ENCODE results near the gene PATL1. TPM values are rescaled to one million over a fixed set of nuclear protein-coding genes. Genes with fewer than 3 reads are reported as not detected.
"Not testable (repeated sequence)": the region's sequence is repeated elsewhere in the genome, so short reads cannot be mapped to it uniquely, and the experiment has no call there.

PATL1 gene, protein sequence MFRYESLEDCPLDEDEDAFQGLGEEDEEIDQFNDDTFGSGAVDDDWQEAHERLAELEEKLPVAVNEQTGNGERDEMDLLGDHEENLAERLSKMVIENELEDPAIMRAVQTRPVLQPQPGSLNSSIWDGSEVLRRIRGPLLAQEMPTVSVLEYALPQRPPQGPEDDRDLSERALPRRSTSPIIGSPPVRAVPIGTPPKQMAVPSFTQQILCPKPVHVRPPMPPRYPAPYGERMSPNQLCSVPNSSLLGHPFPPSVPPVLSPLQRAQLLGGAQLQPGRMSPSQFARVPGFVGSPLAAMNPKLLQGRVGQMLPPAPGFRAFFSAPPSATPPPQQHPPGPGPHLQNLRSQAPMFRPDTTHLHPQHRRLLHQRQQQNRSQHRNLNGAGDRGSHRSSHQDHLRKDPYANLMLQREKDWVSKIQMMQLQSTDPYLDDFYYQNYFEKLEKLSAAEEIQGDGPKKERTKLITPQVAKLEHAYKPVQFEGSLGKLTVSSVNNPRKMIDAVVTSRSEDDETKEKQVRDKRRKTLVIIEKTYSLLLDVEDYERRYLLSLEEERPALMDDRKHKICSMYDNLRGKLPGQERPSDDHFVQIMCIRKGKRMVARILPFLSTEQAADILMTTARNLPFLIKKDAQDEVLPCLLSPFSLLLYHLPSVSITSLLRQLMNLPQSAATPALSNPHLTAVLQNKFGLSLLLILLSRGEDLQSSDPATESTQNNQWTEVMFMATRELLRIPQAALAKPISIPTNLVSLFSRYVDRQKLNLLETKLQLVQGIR
- 38.7 TPM for total RNA-seq

DNA sequence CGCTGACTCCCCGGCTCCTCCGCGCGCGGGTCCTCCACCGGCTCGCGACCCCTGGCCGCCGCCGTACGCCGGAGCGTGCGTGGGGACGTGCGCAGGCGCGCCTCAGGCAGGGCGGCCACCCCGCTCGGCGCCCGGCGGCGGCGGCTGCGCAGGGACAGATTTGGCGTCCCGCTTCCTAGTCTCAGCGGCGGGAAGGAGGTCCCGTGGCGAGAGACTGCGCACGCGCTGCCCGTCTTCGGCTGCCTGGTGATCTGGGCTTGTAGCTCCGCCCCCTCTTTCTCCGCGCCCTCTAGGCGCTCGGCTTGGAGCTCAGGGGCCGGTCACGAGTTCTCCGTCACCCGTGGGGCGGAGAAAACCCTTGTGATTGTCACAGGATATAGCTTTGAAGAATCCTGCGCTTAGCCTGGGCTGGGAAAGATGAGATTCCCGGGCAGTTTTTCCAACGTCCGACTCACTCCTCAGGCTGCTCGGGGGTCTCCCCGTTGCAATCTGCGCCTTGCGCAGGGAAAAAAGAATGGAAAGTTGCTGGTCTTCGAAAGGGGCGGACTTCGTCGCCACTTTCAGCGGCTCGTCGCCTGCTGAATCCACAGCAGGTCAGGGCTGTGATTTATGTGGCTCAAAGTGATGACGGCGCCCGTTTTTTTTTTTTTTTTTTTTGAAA lies at the start of gene PATL1:
PATL1 (minus strand) TSS at position 88 of the 661 bp plus-strand sequence. CDS start 142 bp downstream, outside the sequence.
- no peaks in the 10 kb centered on the region for H3K27me3 ChIP-seq (ENCODE audit: insufficient read depth, low read length)
- no peaks in the 10 kb centered on the region for H3K9me3 ChIP-seq (ENCODE audit: low read depth, low read length)
- peaks cover 27% of the 10 kb centered on the region for H3K4me1 ChIP-seq (ENCODE audit: insufficient read depth, low read length)
- H3K4me3 ChIP-seq (ENCODE audit: low read length): peak within 1 kb of the TSS; percentile 68

DNA sequence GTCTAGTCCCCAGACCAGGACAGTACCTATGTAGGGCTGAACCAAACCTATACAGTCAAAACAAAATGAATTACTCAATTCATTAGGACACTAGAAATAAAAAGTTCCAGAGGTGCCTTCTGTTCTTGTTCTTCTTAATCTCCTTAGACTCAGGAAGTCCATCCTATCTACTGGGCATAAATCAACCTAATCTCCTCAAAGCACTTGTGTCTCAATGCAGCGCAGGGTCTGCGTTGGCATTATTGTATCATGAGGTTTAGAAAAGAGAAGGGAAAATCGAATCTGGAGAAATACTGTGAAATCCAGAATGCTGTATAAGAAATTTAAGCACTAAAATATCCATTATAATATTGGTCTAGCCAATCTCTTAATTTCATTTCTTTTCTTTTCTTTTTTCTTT lies 47.2 kb upstream of the PATL1 start:
- H3K4me1 ChIP-seq (ENCODE audit: insufficient read depth, low read length): no peaks in the 10 kb centered on the region
- H3K9me3 ChIP-seq (ENCODE audit: low read depth, low read length): no peaks in the 10 kb centered on the region
- no peaks in the 10 kb centered on the region for H3K27me3 ChIP-seq (ENCODE audit: insufficient read depth, low read length)
- no peak overlapping the region for H3K4me3 ChIP-seq (ENCODE audit: low read length)

DNA sequence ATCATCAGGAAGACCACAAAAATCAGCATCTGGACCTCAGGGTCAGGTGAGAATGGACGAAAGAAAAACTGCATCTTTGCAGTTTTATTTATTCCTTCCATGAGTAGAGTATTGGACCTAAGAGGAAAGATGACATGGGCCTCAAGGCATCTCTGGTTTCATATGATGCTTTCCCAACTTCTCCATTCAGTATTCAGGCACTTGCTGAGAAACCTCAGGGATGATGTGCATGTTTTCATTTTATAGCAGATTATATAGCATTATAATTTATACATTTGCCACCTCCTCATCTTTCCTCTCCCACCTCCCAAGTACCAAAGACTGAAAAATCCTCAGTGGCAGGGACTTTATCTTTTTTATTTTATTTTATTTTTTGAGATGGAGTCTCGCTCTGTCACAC lies 44.9 kb upstream of the PATL1 start, which contains the start of gene OR10V1:
OR10V1 (minus strand) TSS at position 101 of the 400 bp plus-strand sequence; CDS start at position 101, 0 bp downstream.
- Histone ChIP-seq H3K4me3 (ENCODE audit: low read length) (no peak within 1 kb of the TSS), H3K27me3 (ENCODE audit: insufficient read depth, low read length) (no peaks in the 10 kb centered on the region)

DNA sequence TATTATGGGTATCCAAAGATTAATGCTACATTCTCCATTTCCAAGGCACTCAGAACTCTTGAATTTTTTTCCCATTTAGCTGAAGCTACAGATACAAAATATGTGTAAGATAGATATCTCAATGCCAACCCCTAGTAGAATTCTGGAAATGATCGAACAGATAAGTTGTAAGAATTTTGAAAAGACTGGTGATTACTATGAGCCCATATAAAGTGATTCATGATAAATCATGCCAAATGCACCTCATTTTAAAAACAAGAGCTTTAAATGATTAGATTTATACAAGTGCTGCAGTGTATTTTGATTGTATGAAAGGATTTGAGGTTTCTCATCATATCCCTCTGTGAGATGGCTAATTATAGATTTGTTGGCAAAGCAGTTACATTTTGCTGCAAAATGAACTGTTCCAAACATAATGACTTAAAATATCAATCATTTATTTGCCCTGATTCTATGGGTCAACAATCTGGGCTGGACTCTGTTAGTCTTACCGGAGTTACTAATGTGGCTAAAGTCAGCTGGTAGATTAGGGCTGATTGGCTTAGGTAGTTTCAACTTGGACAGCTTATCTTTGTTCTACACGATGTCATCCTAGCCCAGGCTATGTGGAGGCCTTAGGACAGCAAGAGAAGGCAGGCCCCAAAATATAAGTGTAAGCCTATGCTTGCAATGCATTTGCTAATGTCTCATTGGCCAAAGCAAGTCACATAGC lies 41.5 kb upstream of the PATL1 start:
- no peaks in the 10 kb centered on the region for H3K27me3 ChIP-seq (ENCODE audit: insufficient read depth, low read length)
- H3K4me3 ChIP-seq (ENCODE audit: low read length): no peak overlapping the region
- H3K9me3 ChIP-seq (ENCODE audit: low read depth, low read length): no peaks in the 10 kb centered on the region
- no peaks in the 10 kb centered on the region for H3K4me1 ChIP-seq (ENCODE audit: insufficient read depth, low read length)

More for the DNA sequence above, 44.9 kb upstream of the PATL1 start, which contains the start of gene OR10V1:
- no peaks in the 10 kb centered on the region for H3K9me3 ChIP-seq (ENCODE audit: low read depth, low read length)
- no peaks in the 10 kb centered on the region for H3K4me1 ChIP-seq (ENCODE audit: insufficient read depth, low read length)

DNA sequence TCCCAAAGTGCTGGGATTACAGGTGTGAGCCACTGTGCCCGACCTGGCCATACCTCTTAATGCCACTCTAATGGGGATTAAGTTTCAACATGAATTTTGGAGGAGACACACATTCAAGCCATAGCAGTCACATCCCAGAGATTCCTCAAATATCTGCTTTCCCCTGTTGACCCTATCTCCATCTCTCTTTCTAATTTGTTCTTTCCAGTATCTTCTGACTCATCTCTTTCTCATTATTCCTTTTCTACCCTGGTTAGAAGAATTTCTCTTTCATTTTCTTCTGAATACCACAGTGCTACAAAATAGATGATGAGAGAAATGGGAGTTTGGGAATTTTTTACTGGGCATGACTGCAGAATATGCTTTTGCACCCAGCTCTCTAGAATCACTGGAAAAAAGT lies 39.7 kb upstream of the PATL1 start:
- H3K4me1 ChIP-seq (ENCODE audit: insufficient read depth, low read length): no peaks in the 10 kb centered on the region

DNA sequence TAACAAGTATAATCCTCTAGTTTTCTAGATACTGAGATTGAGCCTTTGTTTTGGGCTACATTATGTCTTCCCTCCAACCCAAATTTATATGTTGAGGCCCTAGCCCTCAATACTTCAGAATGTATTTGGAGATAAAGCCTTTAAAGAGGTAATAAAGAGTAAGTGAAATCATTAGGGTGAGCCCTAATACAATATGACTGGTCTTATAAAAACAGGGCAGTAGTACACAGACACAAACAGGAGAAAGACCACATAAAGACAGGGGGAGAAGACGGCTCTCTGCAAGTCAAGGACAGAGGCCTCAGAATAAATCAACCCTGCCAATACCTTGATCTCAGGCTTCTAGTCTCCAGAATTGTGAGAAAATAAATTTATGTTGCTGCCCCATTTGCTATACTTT lies 38.5 kb upstream of the PATL1 start:
- H3K9me3 ChIP-seq (ENCODE audit: low read depth, low read length): no peaks in the 10 kb centered on the region
- H3K4me1 ChIP-seq (ENCODE audit: insufficient read depth, low read length): no peaks in the 10 kb centered on the region
- no peak overlapping the region for H3K4me3 ChIP-seq (ENCODE audit: low read length)
- H3K27me3 ChIP-seq (ENCODE audit: insufficient read depth, low read length): no peaks in the 10 kb centered on the region

More for the DNA sequence above, 39.7 kb upstream of the PATL1 start:
- Histone ChIP-seq H3K27me3 (ENCODE audit: insufficient read depth, low read length) (no peaks in the 10 kb centered on the region), H3K4me3 (ENCODE audit: low read length) (no peak overlapping the region), H3K9me3 (ENCODE audit: low read depth, low read length) (no peaks in the 10 kb centered on the region)

DNA sequence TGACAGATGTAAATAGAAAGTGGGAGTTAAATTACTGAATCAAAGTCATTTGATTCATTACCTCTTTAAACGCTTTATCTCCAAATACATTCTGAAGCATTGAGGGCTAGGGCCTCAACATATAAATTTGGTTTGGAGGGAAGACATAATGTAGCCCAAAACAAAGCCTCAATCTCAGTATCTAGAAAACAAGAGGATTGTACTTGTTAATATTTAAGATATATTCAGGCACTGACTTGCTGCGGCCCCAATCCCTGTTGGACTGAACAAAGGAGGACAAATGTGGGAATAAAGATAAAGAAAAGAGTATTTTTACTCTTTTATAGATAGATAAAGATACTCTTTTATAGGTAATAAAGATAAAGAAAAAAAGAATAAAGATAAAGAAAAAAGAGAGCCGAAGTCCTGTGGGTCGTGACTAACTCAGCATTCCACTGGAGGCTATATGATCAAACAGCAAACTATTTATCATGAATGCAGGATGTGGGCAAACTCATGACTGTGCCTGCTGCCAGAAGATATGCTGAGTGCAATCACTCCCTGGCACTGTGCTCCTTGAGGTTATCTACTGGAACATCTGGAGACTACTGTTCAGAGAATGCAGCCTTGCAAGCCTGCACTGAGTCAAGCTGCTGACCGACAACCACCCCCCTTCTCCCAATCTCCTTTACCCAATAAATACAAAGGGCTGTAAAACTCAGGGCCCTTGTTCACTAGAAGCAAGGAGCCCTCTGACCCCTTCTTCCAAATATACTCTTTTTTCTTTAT lies 37.9 kb upstream of the PATL1 start:
- Histone ChIP-seq H3K4me3 (ENCODE audit: low read length) (no peak overlapping the region), H3K4me1 (ENCODE audit: insufficient read depth, low read length) (no peaks in the 10 kb centered on the region), H3K27me3 (ENCODE audit: insufficient read depth, low read length) (no peaks in the 10 kb centered on the region), H3K9me3 (ENCODE audit: low read depth, low read length) (no peaks in the 10 kb centered on the region)

DNA sequence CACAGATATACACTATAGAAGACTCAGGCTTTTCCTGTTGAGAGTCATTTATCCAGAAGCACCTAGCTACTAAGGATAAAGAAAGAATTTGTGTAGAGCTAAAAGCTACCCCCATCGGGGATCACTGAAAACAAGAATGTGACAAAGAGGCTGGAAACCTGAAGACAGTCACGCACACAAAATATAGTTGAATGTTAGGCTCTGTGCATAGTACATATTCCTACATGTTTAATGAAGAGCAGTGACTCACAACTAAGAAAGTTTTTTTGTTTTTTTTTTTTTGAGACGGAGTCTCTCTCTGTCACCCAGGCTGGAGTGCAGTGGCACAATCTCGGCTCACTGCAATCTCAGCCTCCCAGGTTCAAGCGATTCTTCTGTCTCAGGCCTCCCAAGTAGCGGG lies 36.5 kb upstream of the PATL1 start:
- no peaks in the 10 kb centered on the region for H3K9me3 ChIP-seq (ENCODE audit: low read depth, low read length)
- H3K4me3 ChIP-seq (ENCODE audit: low read length): no peak overlapping the region
- H3K4me1 ChIP-seq (ENCODE audit: insufficient read depth, low read length): no peaks in the 10 kb centered on the region
- H3K27me3 ChIP-seq (ENCODE audit: insufficient read depth, low read length): no peaks in the 10 kb centered on the region

DNA sequence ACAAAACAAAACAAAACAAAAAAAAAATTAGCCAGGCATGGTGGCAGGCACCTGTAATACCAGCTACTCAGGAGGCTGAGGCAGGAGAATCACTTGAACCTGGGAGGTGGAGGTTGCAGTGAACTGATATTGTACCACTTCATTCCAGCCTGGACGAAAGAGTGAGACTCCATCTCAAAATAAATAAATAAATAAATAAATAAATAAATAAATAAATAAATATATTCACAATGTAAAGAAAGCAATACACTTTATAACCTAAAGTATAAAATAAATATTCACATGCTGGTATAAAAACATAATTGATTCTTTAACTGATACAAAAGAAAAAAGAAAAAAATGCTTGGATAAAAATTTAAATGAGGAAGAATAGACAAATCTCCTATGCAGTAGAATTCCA lies 34.7 kb upstream of the PATL1 start:
- not testable (repeated sequence) for H3K4me3 ChIP-seq (ENCODE audit: low read length); H3K9me3 ChIP-seq (ENCODE audit: low read depth, low read length); H3K4me1 ChIP-seq (ENCODE audit: insufficient read depth, low read length); H3K27me3 ChIP-seq (ENCODE audit: insufficient read depth, low read length)

DNA sequence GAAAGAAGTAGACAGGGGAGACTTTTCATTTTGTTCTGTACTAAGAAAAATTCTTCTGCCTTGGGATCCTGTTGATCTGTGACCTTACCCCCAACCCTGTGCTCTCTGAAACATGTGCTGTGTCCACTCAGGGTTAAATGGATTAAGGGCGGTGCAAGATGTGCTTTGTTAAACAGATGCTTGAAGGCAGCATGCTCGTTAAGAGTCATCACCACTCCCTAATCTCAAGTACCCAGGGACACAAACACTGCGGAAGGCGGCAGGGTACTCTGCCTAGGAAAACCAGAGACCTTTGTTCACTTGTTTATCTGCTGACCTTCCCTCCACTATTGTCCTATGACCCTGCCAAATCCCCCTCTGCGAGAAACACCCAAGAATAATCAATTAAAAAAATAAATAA lies 31.3 kb upstream of the PATL1 start:
- H3K4me3 ChIP-seq (ENCODE audit: low read length); H3K4me1 ChIP-seq (ENCODE audit: insufficient read depth, low read length); H3K27me3 ChIP-seq (ENCODE audit: insufficient read depth, low read length); H3K9me3 ChIP-seq (ENCODE audit: low read depth, low read length): not testable (repeated sequence)

DNA sequence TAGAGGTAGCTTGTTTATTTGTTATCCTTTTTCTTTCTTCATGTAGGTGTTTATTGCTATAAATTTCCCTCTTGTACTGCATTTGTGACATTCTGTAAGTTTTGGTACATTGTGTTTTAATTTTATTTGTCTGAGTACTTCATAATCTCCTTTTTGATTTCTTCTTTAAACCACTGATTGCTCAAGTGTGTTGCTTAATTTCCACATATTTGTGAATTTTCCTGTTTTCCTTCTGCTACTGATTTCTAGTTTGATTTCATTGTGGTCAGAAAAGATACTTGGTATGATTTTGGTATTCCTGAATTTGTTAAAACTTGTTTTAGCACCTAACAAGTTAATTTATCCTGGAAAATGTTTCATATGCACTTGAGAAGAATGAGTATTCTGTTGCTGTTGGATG lies 29.7 kb upstream of the PATL1 start:
- peaks cover 3% of the 10 kb centered on the region for H3K27me3 ChIP-seq (ENCODE audit: insufficient read depth, low read length)
- H3K4me1 ChIP-seq (ENCODE audit: insufficient read depth, low read length): no peaks in the 10 kb centered on the region
- H3K9me3 ChIP-seq (ENCODE audit: low read depth, low read length): peaks cover 4% of the 10 kb centered on the region
- H3K4me3 ChIP-seq (ENCODE audit: low read length): no peak overlapping the region

DNA sequence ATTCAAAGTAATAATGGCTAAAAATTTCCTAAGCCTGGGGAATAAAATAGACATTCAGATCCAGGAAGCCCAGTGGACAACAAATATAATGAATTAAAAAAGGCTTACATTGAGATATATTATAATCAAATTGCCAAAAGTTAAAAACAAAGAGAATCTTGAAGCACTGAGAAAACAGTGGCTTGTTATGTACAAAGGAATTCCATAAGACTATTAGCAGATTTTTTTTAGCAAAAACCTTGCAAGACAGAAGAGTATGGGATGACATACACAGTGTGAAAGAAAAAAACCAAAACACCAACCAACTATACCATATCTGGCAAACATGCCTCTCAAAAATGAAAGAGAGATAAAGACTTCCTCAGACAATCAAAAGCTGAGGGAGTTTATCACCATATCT lies 24.1 kb upstream of the PATL1 start:
- Histone ChIP-seq H3K27me3 (ENCODE audit: insufficient read depth, low read length) (peaks cover 3% of the 10 kb centered on the region), H3K9me3 (ENCODE audit: low read depth, low read length) (peaks cover 16% of the 10 kb centered on the region), H3K4me3 (ENCODE audit: low read length) (no peak overlapping the region), H3K4me1 (ENCODE audit: insufficient read depth, low read length) (peaks cover 12% of the 10 kb centered on the region)

DNA sequence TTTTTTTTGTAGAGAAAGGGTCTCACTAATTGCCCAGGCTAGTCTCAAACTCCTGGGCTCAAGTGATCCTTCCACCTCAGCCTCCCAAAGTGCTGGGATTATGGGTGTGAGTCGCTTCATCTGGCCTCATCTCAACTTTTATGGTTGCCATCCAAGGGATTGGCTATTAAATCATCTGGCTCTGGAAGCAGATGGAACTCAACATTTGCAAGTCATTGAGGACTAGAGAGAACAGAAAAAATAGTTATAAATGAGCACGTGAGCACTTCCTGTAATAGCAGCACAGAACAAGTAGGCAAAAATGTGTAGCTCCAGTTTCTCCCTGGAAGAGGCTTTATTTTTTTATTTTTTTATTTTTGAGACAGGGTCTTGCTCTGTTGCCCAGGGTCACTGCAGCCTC lies 22.3 kb upstream of the PATL1 start:
- Histone ChIP-seq H3K4me1 (ENCODE audit: insufficient read depth, low read length) (peaks cover 15% of the 10 kb centered on the region), H3K9me3 (ENCODE audit: low read depth, low read length) (peaks cover 16% of the 10 kb centered on the region), H3K27me3 (ENCODE audit: insufficient read depth, low read length) (peaks cover 3% of the 10 kb centered on the region), H3K4me3 (ENCODE audit: low read length) (no peak overlapping the region)

DNA sequence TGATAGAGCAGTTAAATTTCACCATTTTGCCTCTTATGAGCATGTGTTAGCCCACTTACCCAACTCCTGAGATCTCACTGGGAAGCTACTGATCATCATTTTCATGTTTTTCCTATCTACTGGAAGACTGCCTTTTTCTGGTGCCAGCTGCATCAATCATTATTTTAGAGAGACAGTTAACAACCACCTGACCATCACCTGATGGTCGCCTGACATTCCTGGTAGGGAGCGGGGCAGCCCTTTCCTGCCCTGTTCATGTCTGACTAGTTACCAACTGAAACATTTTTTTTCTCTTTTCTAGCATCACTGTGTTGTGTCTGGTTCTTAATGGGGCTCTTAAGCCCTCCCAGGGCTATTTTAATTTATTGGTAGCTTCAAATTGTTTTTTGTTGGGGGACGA lies 20.2 kb upstream of the PATL1 start:
- Histone ChIP-seq H3K4me1 (ENCODE audit: insufficient read depth, low read length) (peaks cover 15% of the 10 kb centered on the region), H3K4me3 (ENCODE audit: low read length) (no peak overlapping the region), H3K27me3 (ENCODE audit: insufficient read depth, low read length) (peaks cover 15% of the 10 kb centered on the region), H3K9me3 (ENCODE audit: low read depth, low read length) (peaks cover 16% of the 10 kb centered on the region)
